Measurements from ENCODE around the gene SIGLEC7. TPM values are rescaled to one million over a fixed set of nuclear protein-coding genes. Genes with fewer than 3 reads are reported as not detected.

SIGLEC7 gene
- total RNA-seq, 1 donor from 2014 or later: not detected

DNA sequence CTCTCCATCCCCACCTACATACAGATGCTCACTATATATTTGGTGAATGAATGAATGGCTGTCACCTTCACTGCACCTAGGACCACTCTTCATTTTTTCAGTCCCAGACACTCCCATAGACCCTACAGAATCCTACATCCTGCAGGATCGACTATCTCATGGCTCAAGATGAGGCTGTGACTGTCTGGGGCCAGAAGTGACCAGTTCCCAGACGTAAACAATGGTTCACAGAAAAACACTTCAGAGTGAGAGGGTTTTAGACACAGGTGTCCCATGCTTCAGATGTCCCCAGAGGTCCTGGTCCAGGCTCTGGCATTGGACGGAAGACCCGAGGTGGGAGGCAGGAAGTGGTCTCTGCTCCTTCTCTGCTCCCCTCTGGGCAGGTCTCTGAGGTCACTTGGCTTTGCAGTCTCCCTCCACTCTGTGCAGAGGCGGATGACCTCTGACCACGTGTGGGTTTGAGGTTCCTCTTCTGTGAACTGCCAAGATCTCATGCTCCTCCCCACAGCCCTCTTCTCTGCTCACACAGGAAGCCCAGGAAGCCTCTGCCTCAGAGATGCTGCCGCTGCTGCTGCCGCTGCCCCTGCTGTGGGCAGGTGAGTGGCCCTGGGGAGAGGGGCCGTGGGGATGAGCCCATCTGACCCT is 24.9 kb downstream of the SIGLEC7 start:
- TF ChIP-seq, protein P1, sequence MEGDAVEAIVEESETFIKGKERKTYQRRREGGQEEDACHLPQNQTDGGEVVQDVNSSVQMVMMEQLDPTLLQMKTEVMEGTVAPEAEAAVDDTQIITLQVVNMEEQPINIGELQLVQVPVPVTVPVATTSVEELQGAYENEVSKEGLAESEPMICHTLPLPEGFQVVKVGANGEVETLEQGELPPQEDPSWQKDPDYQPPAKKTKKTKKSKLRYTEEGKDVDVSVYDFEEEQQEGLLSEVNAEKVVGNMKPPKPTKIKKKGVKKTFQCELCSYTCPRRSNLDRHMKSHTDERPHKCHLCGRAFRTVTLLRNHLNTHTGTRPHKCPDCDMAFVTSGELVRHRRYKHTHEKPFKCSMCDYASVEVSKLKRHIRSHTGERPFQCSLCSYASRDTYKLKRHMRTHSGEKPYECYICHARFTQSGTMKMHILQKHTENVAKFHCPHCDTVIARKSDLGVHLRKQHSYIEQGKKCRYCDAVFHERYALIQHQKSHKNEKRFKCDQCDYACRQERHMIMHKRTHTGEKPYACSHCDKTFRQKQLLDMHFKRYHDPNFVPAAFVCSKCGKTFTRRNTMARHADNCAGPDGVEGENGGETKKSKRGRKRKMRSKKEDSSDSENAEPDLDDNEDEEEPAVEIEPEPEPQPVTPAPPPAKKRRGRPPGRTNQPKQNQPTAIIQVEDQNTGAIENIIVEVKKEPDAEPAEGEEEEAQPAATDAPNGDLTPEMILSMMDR (IDR thresholded peaks at IDR 0.05; ENCODE audit: insufficient read depth, low read depth, low read length): no peak
- no peak for TF ChIP-seq EZH2 (IDR thresholded peaks at IDR 0.05; ENCODE audit: insufficient read depth, low read length)
- Histone ChIP-seq H3K79me2 (ENCODE audit: insufficient read depth, low read length) (no peaks in the 10 kb centered on the region), H3K4me3 (ENCODE audit: insufficient read depth, low read depth, low read length) (no peak overlapping the region), H3K9me3 (ENCODE audit: insufficient read depth, low read depth, low read length) (no peaks in the 10 kb centered on the region), H3K36me3 (ENCODE audit: insufficient read depth, low read length) (no peaks in the 10 kb centered on the region), H3K4me2 (ENCODE audit: low read length) (no peak overlapping the region), H2AFZ (ENCODE audit: low read depth, low read length) (no peak overlapping the region), H3K4me1 (ENCODE audit: insufficient read depth, low read length) (no peaks in the 10 kb centered on the region), H4K20me1 (ENCODE audit: insufficient read depth, low read length) (no peaks in the 10 kb centered on the region), H3K9ac (ENCODE audit: low read length) (no peak overlapping the region), H3K27me3 (ENCODE audit: insufficient read depth, low read length) (no peaks in the 10 kb centered on the region), H3K27ac (ENCODE audit: low read depth, low read length) (no peak overlapping the region)
- Mint-ChIP-seq H3K9me3 (ENCODE audit: unreplicated experiment) (no peaks in the 10 kb centered on the region), H3K27me3 (ENCODE audit: low read depth, unreplicated experiment) (peaks cover 18% of the 10 kb centered on the region), H3K36me3 (ENCODE audit: low read depth, unreplicated experiment) (no peaks in the 10 kb centered on the region), H3K4me3 (ENCODE audit: unreplicated experiment) (no peak overlapping the region), H3K4me1 (ENCODE audit: low read depth, unreplicated experiment) (no peaks in the 10 kb centered on the region), H3K27ac (ENCODE audit: unreplicated experiment) (no peak overlapping the region)
- FAIRE-seq (no peak), DNase-seq (ENCODE audit: low read depth) (no peak)

DNA sequence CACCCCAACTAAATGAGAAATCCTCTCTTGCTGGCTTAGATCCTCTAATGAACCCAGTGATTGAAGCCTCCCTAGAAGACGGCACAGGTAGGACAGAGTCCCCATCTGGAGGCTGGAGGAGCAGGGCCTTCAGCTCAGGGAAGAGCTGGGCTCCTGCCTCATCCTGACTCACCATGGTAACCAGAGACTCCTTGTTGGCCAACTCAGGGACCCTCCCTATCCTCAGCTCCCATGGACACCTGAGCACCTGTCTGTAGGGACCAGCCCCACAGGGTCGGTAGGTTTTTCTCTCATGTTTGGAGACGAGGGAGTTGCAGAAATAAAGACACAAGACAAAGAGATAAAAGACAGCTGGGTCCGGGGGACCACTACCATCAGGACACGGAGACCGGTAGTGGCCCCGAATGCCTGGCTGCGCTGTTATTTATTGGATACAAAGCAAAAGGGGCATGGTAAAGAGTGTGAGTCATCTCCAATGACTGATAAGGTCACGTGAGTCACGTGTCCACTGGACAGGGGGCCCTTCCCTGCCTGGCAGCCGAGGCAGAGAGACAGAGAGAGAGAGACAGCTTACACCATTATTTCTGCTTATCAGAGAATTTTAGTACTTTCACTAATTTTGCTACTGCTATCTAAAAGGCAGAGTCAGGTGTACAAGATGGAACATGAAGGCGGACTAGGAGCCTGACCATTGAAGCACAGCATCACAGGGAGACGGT is 26.6 kb downstream of the SIGLEC7 start:
- H3K4me2 ChIP-seq (ENCODE audit: low read length): no peak overlapping the region
- no peaks in the 10 kb centered on the region for H3K4me1 ChIP-seq (ENCODE audit: insufficient read depth, low read length)
- peaks cover 18% of the 10 kb centered on the region for H3K27me3 Mint-ChIP-seq (ENCODE audit: low read depth, unreplicated experiment)
- H3K9me3 ChIP-seq (ENCODE audit: insufficient read depth, low read depth, low read length): no peaks in the 10 kb centered on the region
- no peaks in the 10 kb centered on the region for H3K27me3 ChIP-seq (ENCODE audit: insufficient read depth, low read length)
- no peaks in the 10 kb centered on the region for H3K36me3 ChIP-seq (ENCODE audit: insufficient read depth, low read length)
- H3K4me3 ChIP-seq (ENCODE audit: insufficient read depth, low read depth, low read length): no peak overlapping the region
- H2AFZ ChIP-seq (ENCODE audit: low read depth, low read length): no peak overlapping the region
- no peaks in the 10 kb centered on the region for H3K36me3 Mint-ChIP-seq (ENCODE audit: low read depth, unreplicated experiment)
- H3K79me2 ChIP-seq (ENCODE audit: insufficient read depth, low read length): no peaks in the 10 kb centered on the region
- no peak overlapping the region for H3K4me3 Mint-ChIP-seq (ENCODE audit: unreplicated experiment)
- DNase-seq (ENCODE audit: low read depth): no peak
- H3K9me3 Mint-ChIP-seq (ENCODE audit: unreplicated experiment): no peaks in the 10 kb centered on the region
- H3K27ac Mint-ChIP-seq (ENCODE audit: unreplicated experiment): peak overlapping the region; percentile 48
- H3K27ac ChIP-seq (ENCODE audit: low read depth, low read length): no peak overlapping the region
- no peaks in the 10 kb centered on the region for H3K4me1 Mint-ChIP-seq (ENCODE audit: low read depth, unreplicated experiment)
- H4K20me1 ChIP-seq (ENCODE audit: insufficient read depth, low read length): no peaks in the 10 kb centered on the region
- no peak overlapping the region for H3K9ac ChIP-seq (ENCODE audit: low read length)
- TF ChIP-seq, protein P1 (IDR thresholded peaks at IDR 0.05; ENCODE audit: insufficient read depth, low read depth, low read length): no peak
- no peak for TF ChIP-seq EZH2 (IDR thresholded peaks at IDR 0.05; ENCODE audit: insufficient read depth, low read length)
- FAIRE-seq: no peak

Data from astrocyte (in vitro differentiated cells and primary cell).